ENCODE results near the gene VPS72. TPM values are rescaled to one million over a fixed set of nuclear protein-coding genes. Genes with fewer than 3 reads are reported as not detected.

VPS72 gene
- total RNA-seq, 1 donor from 2014 or later = 42.6 TPM

DNA sequence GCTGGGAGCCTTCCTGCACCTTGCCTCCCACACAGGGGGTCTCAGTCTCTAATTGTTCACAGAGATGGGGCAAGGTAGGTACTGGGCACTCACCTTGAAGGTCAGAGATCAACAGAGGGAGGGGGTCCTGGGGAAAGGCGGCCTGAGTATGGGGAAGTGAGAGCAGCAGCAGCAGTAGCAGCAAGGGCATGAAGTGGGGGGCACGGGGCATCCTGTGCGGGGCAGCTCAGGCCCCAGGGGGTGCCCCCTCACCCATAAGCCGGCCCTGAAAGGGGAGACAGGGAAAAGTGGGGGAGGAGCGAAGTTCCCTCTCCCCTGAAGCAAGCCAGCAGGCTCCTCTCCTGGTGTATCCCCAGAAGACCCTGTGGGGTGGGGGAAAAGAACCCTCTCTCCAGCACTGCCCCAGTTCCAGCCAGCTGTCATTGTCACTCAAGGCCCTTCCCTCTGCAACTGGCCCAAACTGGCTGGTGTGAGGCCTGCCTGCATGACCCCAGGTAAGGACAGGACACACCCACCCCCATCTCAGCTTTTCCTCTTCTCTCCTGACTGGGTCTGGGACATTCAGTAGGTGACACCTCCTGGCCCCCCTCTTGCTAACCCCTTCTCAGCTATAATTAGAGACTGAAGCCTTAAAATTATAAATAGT lies 47.5 kb downstream of the VPS72 start:
- ATAC-seq = no peak
- H3K4me1 ChIP-seq = peaks cover 24% of the 10 kb centered on the region

DNA sequence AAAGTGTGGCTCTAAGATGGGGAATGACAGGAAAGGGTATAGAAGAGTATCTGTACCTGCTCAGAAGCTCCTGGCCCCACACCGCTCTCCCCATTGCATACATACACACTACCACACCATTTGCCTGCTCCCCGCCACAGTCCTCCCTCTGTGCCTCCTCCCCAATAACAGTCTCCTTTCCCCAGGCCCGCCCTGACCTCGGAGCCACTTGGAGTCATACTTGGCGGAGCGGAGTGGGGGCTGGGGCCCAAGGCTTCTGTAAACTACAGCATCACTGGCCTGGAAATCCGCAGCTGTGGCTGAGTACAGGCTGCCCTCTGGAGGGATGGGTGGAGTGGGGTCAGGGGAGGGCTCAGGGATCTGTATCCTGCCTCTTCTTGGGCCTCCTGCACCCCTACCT lies 52.2 kb downstream of the VPS72 start:
- DNase-seq (no peak), ATAC-seq (no peak)
- Histone ChIP-seq H3K27ac (no peak overlapping the region), H3K9me3 (no peaks in the 10 kb centered on the region), H3K36me3 (no peaks in the 10 kb centered on the region), H3K4me3 (no peak overlapping the region), H3K4me1 (no peaks in the 10 kb centered on the region), H3K27me3 (no peaks in the 10 kb centered on the region)
- TF ChIP-seq, protein P1, sequence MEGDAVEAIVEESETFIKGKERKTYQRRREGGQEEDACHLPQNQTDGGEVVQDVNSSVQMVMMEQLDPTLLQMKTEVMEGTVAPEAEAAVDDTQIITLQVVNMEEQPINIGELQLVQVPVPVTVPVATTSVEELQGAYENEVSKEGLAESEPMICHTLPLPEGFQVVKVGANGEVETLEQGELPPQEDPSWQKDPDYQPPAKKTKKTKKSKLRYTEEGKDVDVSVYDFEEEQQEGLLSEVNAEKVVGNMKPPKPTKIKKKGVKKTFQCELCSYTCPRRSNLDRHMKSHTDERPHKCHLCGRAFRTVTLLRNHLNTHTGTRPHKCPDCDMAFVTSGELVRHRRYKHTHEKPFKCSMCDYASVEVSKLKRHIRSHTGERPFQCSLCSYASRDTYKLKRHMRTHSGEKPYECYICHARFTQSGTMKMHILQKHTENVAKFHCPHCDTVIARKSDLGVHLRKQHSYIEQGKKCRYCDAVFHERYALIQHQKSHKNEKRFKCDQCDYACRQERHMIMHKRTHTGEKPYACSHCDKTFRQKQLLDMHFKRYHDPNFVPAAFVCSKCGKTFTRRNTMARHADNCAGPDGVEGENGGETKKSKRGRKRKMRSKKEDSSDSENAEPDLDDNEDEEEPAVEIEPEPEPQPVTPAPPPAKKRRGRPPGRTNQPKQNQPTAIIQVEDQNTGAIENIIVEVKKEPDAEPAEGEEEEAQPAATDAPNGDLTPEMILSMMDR (IDR thresholded peaks at IDR 0.05) = no peak
- intact Hi-C loops (cut with DNase I) = no loop called here

More for the DNA sequence above, 47.5 kb downstream of the VPS72 start:
- no peaks in the 10 kb centered on the region for H3K36me3 ChIP-seq
- DNase-seq = no peak
- no peak overlapping the region for H3K4me3 ChIP-seq
- H3K27ac ChIP-seq = no peak overlapping the region
- no peaks in the 10 kb centered on the region for H3K27me3 ChIP-seq
- no peaks in the 10 kb centered on the region for H3K9me3 ChIP-seq
- intact Hi-C loops (cut with DNase I) = no loop called here
- TF ChIP-seq, protein P1 (IDR thresholded peaks at IDR 0.05) = no peak

DNA sequence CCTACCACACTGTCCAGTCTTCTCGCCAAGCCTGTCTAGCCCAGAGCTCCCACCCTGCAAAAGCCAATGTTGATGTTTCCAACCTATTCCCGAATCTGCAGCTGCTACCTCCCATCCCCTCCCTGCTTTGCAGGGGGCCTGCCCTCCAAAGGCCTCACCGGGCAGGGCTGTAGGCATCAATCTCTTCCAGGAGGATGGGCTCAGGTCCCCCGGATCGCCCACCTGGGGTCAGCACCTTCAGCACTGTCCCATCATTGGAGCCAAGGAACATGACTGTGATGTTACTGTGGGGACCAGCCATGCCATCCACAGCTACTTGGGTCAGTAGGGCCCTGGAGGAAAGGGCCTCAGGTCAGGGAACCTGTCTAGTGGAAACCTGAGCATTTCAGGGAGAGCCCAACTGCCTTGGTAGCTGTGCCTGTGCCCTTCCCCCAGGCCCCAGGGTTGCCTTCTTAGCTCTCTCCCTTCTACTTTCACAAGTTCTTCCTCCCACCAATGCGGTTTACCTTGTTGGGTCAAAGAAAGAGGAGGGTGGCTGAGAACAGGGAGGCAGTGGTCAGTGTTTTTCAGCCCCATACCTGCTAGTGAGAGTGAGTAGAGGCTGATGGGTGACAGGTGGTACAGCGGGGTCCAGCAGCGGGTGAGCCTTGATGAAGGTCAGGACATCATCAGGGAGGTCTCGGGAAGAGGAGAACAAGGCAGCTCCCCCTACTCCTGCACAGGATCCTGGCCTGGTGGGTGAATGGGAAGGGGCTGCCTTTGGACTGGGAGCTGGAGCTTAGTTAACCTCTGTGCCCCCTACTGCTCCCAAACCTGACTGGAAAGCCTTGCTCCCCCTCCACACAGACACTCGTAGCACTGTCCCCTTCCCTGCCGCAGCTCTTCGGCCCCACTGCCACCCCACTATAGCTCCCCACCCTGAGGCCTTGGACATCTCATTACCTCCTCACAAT lies 54.3 kb downstream of the VPS72 start:
- Histone ChIP-seq H3K27ac (no peak overlapping the region), H3K9me3 (no peaks in the 10 kb centered on the region), H3K27me3 (no peaks in the 10 kb centered on the region), H3K4me1 (peaks cover 5% of the 10 kb centered on the region), H3K4me3 (no peak overlapping the region), H3K36me3 (no peaks in the 10 kb centered on the region)
- TF ChIP-seq, protein P1 (IDR thresholded peaks at IDR 0.05) = no peak
- intact Hi-C loops (cut with DNase I) = no loop called here
- ATAC-seq (no peak), DNase-seq (no peak)

DNA sequence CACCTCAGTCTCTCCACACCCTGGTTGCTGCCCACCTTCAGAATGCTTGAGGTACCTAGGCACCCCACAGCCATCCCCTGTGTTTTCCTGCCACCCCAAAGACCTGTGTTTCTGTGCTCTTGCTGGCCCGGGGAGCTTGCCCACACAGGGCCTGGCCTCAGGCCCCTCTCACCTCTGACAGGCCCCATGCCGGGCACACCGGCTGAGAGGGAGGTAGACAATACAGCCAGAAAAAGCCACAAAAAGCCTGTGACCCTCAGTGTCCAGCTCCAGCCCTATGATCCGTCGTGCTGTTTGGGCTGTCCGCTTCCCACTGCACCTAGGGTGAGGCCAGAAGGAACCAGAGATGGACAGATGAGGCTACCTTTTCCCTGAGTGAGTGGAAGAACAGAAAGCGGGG lies 55.0 kb downstream of the VPS72 start:
- H3K4me1 ChIP-seq = peaks cover 5% of the 10 kb centered on the region
- H3K4me3 ChIP-seq = no peak overlapping the region
- intact Hi-C loops (cut with DNase I) = no loop called here
- no peaks in the 10 kb centered on the region for H3K36me3 ChIP-seq
- DNase-seq = no peak
- H3K9me3 ChIP-seq = no peaks in the 10 kb centered on the region
- no peak overlapping the region for H3K27ac ChIP-seq
- no peak for ATAC-seq
- TF ChIP-seq, protein P1 (IDR thresholded peaks at IDR 0.05) = no peak
- H3K27me3 ChIP-seq = no peaks in the 10 kb centered on the region

DNA sequence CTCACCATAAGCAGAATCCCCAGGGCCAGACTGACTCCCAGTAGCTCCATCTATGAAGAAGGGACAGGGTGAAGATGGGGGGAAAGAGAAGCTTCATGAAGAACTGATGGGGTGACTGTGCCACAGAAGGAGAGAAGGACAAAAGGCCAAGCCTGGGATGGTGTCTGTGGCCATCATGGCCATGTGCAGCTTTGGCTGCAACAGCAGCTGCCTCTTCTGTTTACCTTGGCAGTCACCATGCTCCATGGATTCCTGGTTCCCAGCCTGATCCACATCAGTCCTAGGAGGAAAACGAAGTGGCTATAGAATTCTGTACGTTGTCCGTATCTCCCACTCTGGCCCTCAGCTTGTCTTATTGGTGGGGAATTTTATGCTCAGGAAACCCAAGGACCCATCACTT lies 55.6 kb downstream of the VPS72 start:
- TF ChIP-seq, protein P1 (IDR thresholded peaks at IDR 0.05) = no peak
- ATAC-seq (no peak), DNase-seq (no peak)
- no peak overlapping the region for H3K27ac ChIP-seq
- intact Hi-C loops (cut with DNase I) = no loop called here
- no peaks in the 10 kb centered on the region for H3K9me3 ChIP-seq
- H3K4me3 ChIP-seq = no peak overlapping the region
- no peaks in the 10 kb centered on the region for H3K27me3 ChIP-seq
- peaks cover 5% of the 10 kb centered on the region for H3K4me1 ChIP-seq
- no peaks in the 10 kb centered on the region for H3K36me3 ChIP-seq

All from upper lobe of right lung (tissue), 1 donor.